Keratinocyte (primary cell): ENCODE results near the gene PRXL2A. TPM values are rescaled to one million over a fixed set of nuclear protein-coding genes. Genes with fewer than 3 reads are reported as not detected.

ENCODE experiments used
- DNase-seq: peaks from one replicate; pipeline ENCODE4 v3.0.0-alpha.2; 2011; ENCODE audit warnings: low read depth, missing footprints, low spot score
- FAIRE-seq: peaks from 2 replicates; lab custom pipeline; 2011; peaks lifted over from hg19 to GRCh38; lab: Jason Lieb, UNC
- H2AFZ ChIP-seq: 2 replicates; pipeline ENCODE4 v1.6.0; 2012; ENCODE audit warnings: low read length, control low read depth, inconsistent platforms; ENCODE audit not compliant: control insufficient read depth
- H3K27ac ChIP-seq: 2 replicates; pipeline ENCODE4 v1.5.1; 2011; ENCODE audit warnings: low read length; ENCODE audit not compliant: control insufficient read depth, insufficient read depth
- H3K27me3 ChIP-seq: 3 replicates; pipeline ENCODE4 v1.6.0; 2011; ENCODE audit warnings: low read length; ENCODE audit not compliant: control insufficient read depth, insufficient read depth; ENCODE audit errors: extremely low read depth
- H3K36me3 ChIP-seq, 2 experiments: 2 replicates in 1 of 2; 3 replicates in 1 of 2; pipeline ENCODE4 v1.5.1; 2011; ENCODE audit warnings: low read length in 2 of 2, mild to moderate bottlenecking in 1 of 2; ENCODE audit not compliant: control insufficient read depth in 2 of 2, insufficient read depth in 2 of 2; ENCODE audit errors: extremely low read depth in 1 of 2
- H3K4me1 ChIP-seq: 3 replicates; pipeline ENCODE4 v1.5.1; 2011; ENCODE audit warnings: low read length; ENCODE audit not compliant: control insufficient read depth, insufficient read depth; ENCODE audit errors: extremely low read depth
- H3K4me2 ChIP-seq: 3 replicates; pipeline ENCODE4 v1.6.0; 2011; ENCODE audit warnings: low read depth, low read length; ENCODE audit not compliant: control insufficient read depth, insufficient read depth; ENCODE audit errors: extremely low read depth
- H3K4me3 ChIP-seq, 3 experiments: fragments of 200-600 bp in 1 of 3; sonication (generic) in 1 of 3; 2 replicates in 2 of 3; 3 replicates in 1 of 3; pipeline ENCODE4 v1.5.1; 2011 to 2016; ENCODE audit warnings: low read length in 3 of 3, mild to moderate bottlenecking in 3 of 3, control low read depth in 2 of 3, inconsistent platforms in 1 of 3, low read depth in 1 of 3, mixed read lengths in 1 of 3, mixed run types in 1 of 3, moderate library complexity in 1 of 3; ENCODE audit not compliant: control insufficient read depth in 2 of 3, insufficient read depth in 2 of 3; ENCODE audit errors: extremely low read depth in 1 of 3
- H3K79me2 ChIP-seq: 2 replicates; pipeline ENCODE4 v1.6.0; 2012; ENCODE audit warnings: low read length; ENCODE audit not compliant: control insufficient read depth, insufficient read depth
- H3K9ac ChIP-seq: 3 replicates; pipeline ENCODE4 v1.6.0; 2011; ENCODE audit warnings: low read length; ENCODE audit not compliant: control insufficient read depth, insufficient read depth; ENCODE audit errors: extremely low read depth
- H3K9me1 ChIP-seq: 3 replicates; pipeline ENCODE4 v1.6.0; 2011; ENCODE audit warnings: low read length; ENCODE audit not compliant: control insufficient read depth, insufficient read depth; ENCODE audit errors: extremely low read depth
- H3K9me3 ChIP-seq: 2 replicates; pipeline ENCODE4 v1.5.1; 2012; ENCODE audit warnings: low read depth, low read length; ENCODE audit not compliant: control insufficient read depth
- H4K20me1 ChIP-seq: 3 replicates; pipeline ENCODE4 v1.6.0; 2011; ENCODE audit warnings: low read length; ENCODE audit not compliant: control insufficient read depth, insufficient read depth; ENCODE audit errors: extremely low read depth
- EZH2 ChIP-seq: IDR thresholded peaks from one replicate; pipeline ENCODE4 v1.6.1; 2012; ENCODE audit warnings: inconsistent platforms, mild to moderate bottlenecking, low read length, moderate library complexity
- dilution Hi-C: fragments of 300-500 bp; cut with MboI; formaldehyde crosslinking; loops from one replicate; pipeline ENCODE4 v1.7.0; 2020; ENCODE audit warnings: low sequenced_read_pairs; ENCODE audit not compliant: extremely low pct_ligation_motif_present
- polyA plus RNA-seq, 5 experiments: library from polyadenylated mRNA; depleted of rRNA in 3 of 5; stranded (reverse) in 3 of 5; stranded (forward) in 1 of 5; unstranded in 1 of 5; fragments of >200 nt; gene quantifications; 1 replicate in 1 of 5; 2 replicates in 3 of 5; 3 replicates in 1 of 5; pipeline versions ENCODE4 v1.2.1 to v1.2.3, GENCODE V29; 2011 to 2012; ENCODE audit warnings: missing spikeins in 2 of 5, low read depth in 1 of 5, low replicate concordance in 1 of 5
- TF ChIP-seq, protein P1 (sequence below), 3 experiments: IDR thresholded peaks in 1 of 3; conservative IDR thresholded peaks in 1 of 3; optimal IDR thresholded peaks in 1 of 3; 2 replicates in 2 of 3; 3 replicates in 1 of 3; pipeline versions ENCODE3 to v1.5.1; 2011; ENCODE audit warnings: low read length in 3 of 3, mild to moderate bottlenecking in 3 of 3, moderate library complexity in 2 of 3, control low read depth in 1 of 3, inconsistent platforms in 1 of 3; ENCODE audit not compliant: insufficient read depth in 2 of 3; ENCODE audit errors: extremely low read depth in 1 of 3

PRXL2A gene
- polyA plus RNA-seq, 1 donor (not counting 4 experiments of a cell fraction or from before 2014, with no cell fraction given): 71.6 TPM

DNA sequence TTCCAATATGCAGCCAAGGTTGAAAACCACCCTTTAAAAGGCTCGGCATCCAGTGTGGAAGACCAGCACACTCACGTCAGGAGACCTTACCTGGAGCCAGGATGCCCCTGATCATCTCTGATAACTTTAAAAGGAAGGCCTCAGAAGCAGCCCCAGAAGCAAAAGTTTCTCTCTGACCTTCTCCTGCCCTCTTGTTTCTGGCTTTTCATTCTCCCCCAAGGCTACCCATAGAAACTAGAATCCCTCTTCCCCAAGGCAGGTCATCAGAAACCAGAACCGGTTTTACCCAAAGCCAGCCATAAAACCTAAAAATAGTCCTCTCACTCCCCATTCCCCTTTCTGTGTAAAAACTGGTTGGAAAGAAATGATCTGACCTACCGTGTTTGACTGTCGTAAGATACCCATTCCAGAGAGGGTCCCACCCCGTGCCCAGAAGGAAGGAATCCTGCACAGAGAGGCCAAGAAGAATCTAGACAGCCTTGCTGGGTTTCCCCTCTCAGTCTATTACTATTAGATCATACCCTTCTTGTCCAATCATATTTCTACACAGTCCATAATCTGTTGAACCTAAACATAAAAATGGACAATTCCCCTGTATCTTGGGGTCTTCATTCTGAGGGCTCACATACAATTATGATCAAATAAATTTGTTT, 28.2 kb downstream of the PRXL2A start:
- no peaks in the 10 kb centered on the region for H3K79me2 ChIP-seq
- peaks cover 0 to 3% of the 10 kb centered on the region in 2 experiments for H3K36me3 ChIP-seq
- H3K27ac ChIP-seq: no peak overlapping the region
- no peaks in the 10 kb centered on the region for H3K9me3 ChIP-seq
- no peak overlapping the region for H2AFZ ChIP-seq
- dilution Hi-C loops: no loop called here
- H3K4me3 ChIP-seq: no peak overlapping the region
- H4K20me1 ChIP-seq: no peaks in the 10 kb centered on the region
- FAIRE-seq: no peak
- H3K4me1 ChIP-seq: no peaks in the 10 kb centered on the region
- no peak overlapping the region for H3K4me2 ChIP-seq
- no peaks in the 10 kb centered on the region for H3K9me1 ChIP-seq
- no peak overlapping the region for H3K9ac ChIP-seq
- no peaks in the 10 kb centered on the region for H3K27me3 ChIP-seq
- TF ChIP-seq, protein P1, sequence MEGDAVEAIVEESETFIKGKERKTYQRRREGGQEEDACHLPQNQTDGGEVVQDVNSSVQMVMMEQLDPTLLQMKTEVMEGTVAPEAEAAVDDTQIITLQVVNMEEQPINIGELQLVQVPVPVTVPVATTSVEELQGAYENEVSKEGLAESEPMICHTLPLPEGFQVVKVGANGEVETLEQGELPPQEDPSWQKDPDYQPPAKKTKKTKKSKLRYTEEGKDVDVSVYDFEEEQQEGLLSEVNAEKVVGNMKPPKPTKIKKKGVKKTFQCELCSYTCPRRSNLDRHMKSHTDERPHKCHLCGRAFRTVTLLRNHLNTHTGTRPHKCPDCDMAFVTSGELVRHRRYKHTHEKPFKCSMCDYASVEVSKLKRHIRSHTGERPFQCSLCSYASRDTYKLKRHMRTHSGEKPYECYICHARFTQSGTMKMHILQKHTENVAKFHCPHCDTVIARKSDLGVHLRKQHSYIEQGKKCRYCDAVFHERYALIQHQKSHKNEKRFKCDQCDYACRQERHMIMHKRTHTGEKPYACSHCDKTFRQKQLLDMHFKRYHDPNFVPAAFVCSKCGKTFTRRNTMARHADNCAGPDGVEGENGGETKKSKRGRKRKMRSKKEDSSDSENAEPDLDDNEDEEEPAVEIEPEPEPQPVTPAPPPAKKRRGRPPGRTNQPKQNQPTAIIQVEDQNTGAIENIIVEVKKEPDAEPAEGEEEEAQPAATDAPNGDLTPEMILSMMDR (optimal IDR thresholded peaks at IDR 0.05 in 1 of 3, IDR thresholded peaks at IDR 0.05 in 1 of 3, conservative IDR thresholded peaks at IDR 0.05 in 1 of 3; ENCODE audit: extremely low read depth in 1 of 3, insufficient read depth in 2 of 3, low read length in 3 of 3): no peak
- TF ChIP-seq EZH2: no peak
- DNase-seq: no peak

DNA sequence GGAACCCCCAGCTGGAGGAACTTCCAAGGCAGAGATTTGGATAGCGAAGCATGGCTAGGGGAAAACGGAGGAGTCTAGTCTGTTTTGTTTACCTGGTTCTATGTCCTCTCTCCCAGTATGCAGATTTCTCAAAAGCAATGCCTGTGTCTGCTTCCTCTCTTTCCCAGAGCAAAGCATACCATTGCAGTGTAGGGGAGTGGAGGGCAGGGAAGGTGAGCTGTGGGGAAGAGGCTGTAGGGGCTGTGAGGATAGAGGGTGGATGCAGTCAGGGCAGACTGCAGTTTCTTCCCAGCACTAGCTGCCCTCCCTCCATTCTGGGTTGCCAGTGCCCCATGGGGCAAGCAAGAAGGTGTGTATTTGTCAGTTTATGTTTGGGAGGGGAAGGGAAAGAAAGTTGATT, 28.9 kb downstream of the PRXL2A start:
- no peak overlapping the region for H3K9ac ChIP-seq
- no peaks in the 10 kb centered on the region for H3K9me3 ChIP-seq
- H3K27ac ChIP-seq: no peak overlapping the region
- DNase-seq (no peak), FAIRE-seq (no peak)
- TF ChIP-seq, protein P1 (optimal IDR thresholded peaks at IDR 0.05 in 1 of 3, IDR thresholded peaks at IDR 0.05 in 1 of 3, conservative IDR thresholded peaks at IDR 0.05 in 1 of 3; ENCODE audit: extremely low read depth in 1 of 3, insufficient read depth in 2 of 3, low read length in 3 of 3): no peak
- no peak for TF ChIP-seq EZH2
- no peak overlapping the region for H3K4me3 ChIP-seq
- dilution Hi-C loops: no loop called here
- no peaks in the 10 kb centered on the region for H3K79me2 ChIP-seq
- H3K9me1 ChIP-seq: no peaks in the 10 kb centered on the region
- H3K27me3 ChIP-seq: no peaks in the 10 kb centered on the region
- H3K4me2 ChIP-seq: no peak overlapping the region
- H3K4me1 ChIP-seq: no peaks in the 10 kb centered on the region
- no peaks in the 10 kb centered on the region for H4K20me1 ChIP-seq
- peaks cover 0 to 3% of the 10 kb centered on the region in 2 experiments for H3K36me3 ChIP-seq
- no peak overlapping the region for H2AFZ ChIP-seq
